ENCODE measurements around the gene DYNC1LI1.

GRCh38 chr3:32493437-32494414 lies 76.9 kb downstream of the DYNC1LI1 start:
- no peak for TF ChIP-seq POLR2AphosphoS5 (IDR thresholded peaks at IDR 0.05; ENCODE audit: low read depth, low read length)
- no peak for TF ChIP-seq POLR2A (IDR thresholded peaks at IDR 0.05; ENCODE audit: low read depth, low read length)
- no peak for TF ChIP-seq TAF1 (IDR thresholded peaks at IDR 0.05; ENCODE audit: borderline replicate concordance, low read depth, low read length)

Data from GM12892 (cell line).